GM12878 (cell line): Measurements from ENCODE around the gene TEKT2. TPM values are rescaled to one million over a fixed set of nuclear protein-coding genes. Genes with fewer than 3 reads are reported as not detected.

Experiments used
- polyA plus RNA-seq, 11 experiments: library from polyadenylated mRNA; depleted of rRNA in 4 of 11; unstranded in 6 of 11; stranded (reverse) in 5 of 11; fragments of >200 nt; fragmentation: Nextera tagmentation in 4 of 11; fragmentation: Illumina TruSeq in 1 of 11; extraction: Ambion mirVana in 4 of 11; extraction: Trizol in 1 of 11; gene quantifications; 1 replicate in 1 of 11; 2 replicates in 10 of 11; pipeline versions ENCODE4 v1.2.1 to v1.2.3, GENCODE V29; 2011 to 2016; ENCODE audit warnings: inconsistent platforms in 2 of 11, missing spikeins in 2 of 11, low read depth in 1 of 11
- total RNA-seq, 4 experiments: library from RNA; depleted of rRNA in 3 of 4; stranded (reverse); fragments of >200 nt in 3 of 4; fragmentation: Illumina TruSeq in 1 of 4; extraction: Trizol in 1 of 4; gene quantifications; 2 replicates each; pipeline versions ENCODE4 v1.2.1 to v1.2.3, GENCODE V29; 2013 to 2021

TEKT2 gene
- total and polyA plus RNA-seq, 10 of the 15 experiments (the other 5 are each of a cell fraction or from before 2014, with no cell fraction given), result 0.07 to 0.13 TPM; not detected in 8

Other genes starting within 250 kb of the TEKT2 start
Only the 7 nearest of the 9 such genes appear.
- 7.0 and 7.8 TPM in 2 replicates for gene AGO1, start 200.9 kb upstream of the TEKT2 start, total RNA-seq (2014; rRNA removed)
- gene AGO1, start 200.9 kb upstream of the TEKT2 start, total RNA-seq (2014; rRNA removed; fragmentation: Illumina TruSeq; extraction: Trizol), result 7.8 TPM in 2 replicates
- gene AGO1, start 200.9 kb upstream of the TEKT2 start, total RNA-seq (2021), result 24.0 and 24.2 TPM in 2 replicates
- gene AGO1, start 200.9 kb upstream of the TEKT2 start, polyA plus RNA-seq (2011; rRNA removed), result 8.2 and 14.5 TPM in 2 replicates
- gene AGO1, start 200.9 kb upstream of the TEKT2 start, polyA plus RNA-seq (2014; fragmentation: Illumina TruSeq; extraction: Trizol), result 9.7 and 11.8 TPM in 2 replicates
- 1 to 10 TPM; 1.8 to 3.3 TPM for gene AGO1, start 200.9 kb upstream of the TEKT2 start, polyA plus RNA-seq (2014; fragmentation: Nextera tagmentation; extraction: Ambion mirVana)
- 9.8 and 10.2 TPM in 2 replicates for gene AGO1, start 200.9 kb upstream of the TEKT2 start, polyA plus RNA-seq (2014; rRNA removed)
- 1 to 10 TPM; 7.7 to 8.4 TPM for gene AGO1, start 200.9 kb upstream of the TEKT2 start, polyA plus RNA-seq (2016; fragmentation: Nextera tagmentation; extraction: Ambion mirVana)
- gene AGO3, start 153.0 kb upstream of the TEKT2 start, total RNA-seq (2014; rRNA removed), result 8.5 and 11.5 TPM in 2 replicates
- gene AGO3, start 153.0 kb upstream of the TEKT2 start, total RNA-seq (2014; rRNA removed; fragmentation: Illumina TruSeq; extraction: Trizol), result 10.0 and 11.8 TPM in 2 replicates
- gene AGO3, start 153.0 kb upstream of the TEKT2 start, total RNA-seq (2021), result 16.1 and 17.6 TPM in 2 replicates
- 26.7 and 35.2 TPM in 2 replicates for gene AGO3, start 153.0 kb upstream of the TEKT2 start, polyA plus RNA-seq (2011; rRNA removed)
- gene AGO3, start 153.0 kb upstream of the TEKT2 start, polyA plus RNA-seq (2014; fragmentation: Illumina TruSeq; extraction: Trizol), result 11.6 and 12.3 TPM in 2 replicates
- 1 to 10 TPM; 3.9 to 4.2 TPM for gene AGO3, start 153.0 kb upstream of the TEKT2 start, polyA plus RNA-seq (2014; fragmentation: Nextera tagmentation; extraction: Ambion mirVana)
- 10.3 and 12.8 TPM in 2 replicates for gene AGO3, start 153.0 kb upstream of the TEKT2 start, polyA plus RNA-seq (2014; rRNA removed)
- 10 to 100 TPM; 17.2 to 18.6 TPM for gene AGO3, start 153.0 kb upstream of the TEKT2 start, polyA plus RNA-seq (2016; fragmentation: Nextera tagmentation; extraction: Ambion mirVana)
- gene ADPRS, start 4.8 kb downstream of the TEKT2 start, total RNA-seq (2014; rRNA removed), result 49.2 and 52.1 TPM in 2 replicates
- 22.7 and 25.2 TPM in 2 replicates for gene ADPRS, start 4.8 kb downstream of the TEKT2 start, total RNA-seq (2014; rRNA removed; fragmentation: Illumina TruSeq; extraction: Trizol)
- gene ADPRS, start 4.8 kb downstream of the TEKT2 start, total RNA-seq (2021), result 35.7 and 37.3 TPM in 2 replicates
- gene ADPRS, start 4.8 kb downstream of the TEKT2 start, polyA plus RNA-seq (2011; rRNA removed), result 36.5 and 57.6 TPM in 2 replicates
- gene ADPRS, start 4.8 kb downstream of the TEKT2 start, polyA plus RNA-seq (2014; fragmentation: Illumina TruSeq; extraction: Trizol), result 14.2 and 23.8 TPM in 2 replicates
- 10 to 100 TPM in 1 of 2 experiments, 1 to 10 TPM in 1; 7.6 to 12.1 TPM for gene ADPRS, start 4.8 kb downstream of the TEKT2 start, polyA plus RNA-seq (2014; fragmentation: Nextera tagmentation; extraction: Ambion mirVana)
- gene ADPRS, start 4.8 kb downstream of the TEKT2 start, polyA plus RNA-seq (2014; rRNA removed), result 40.8 and 44.3 TPM in 2 replicates
- 10 to 100 TPM; 48.7 to 57.5 TPM for gene ADPRS, start 4.8 kb downstream of the TEKT2 start, polyA plus RNA-seq (2016; fragmentation: Nextera tagmentation; extraction: Ambion mirVana)
- gene COL8A2, start 41.1 kb downstream of the TEKT2 start, total RNA-seq (2014; rRNA removed), result 0.05 TPM in 1 of 2 replicates, not detected in the other
- not detected in 2 replicates for gene COL8A2, start 41.1 kb downstream of the TEKT2 start, total RNA-seq (2014; rRNA removed; fragmentation: Illumina TruSeq; extraction: Trizol)
- gene COL8A2, start 41.1 kb downstream of the TEKT2 start, total RNA-seq (2021), result 0.08 TPM in 1 of 2 replicates, not detected in the other
- not detected in 2 replicates for gene COL8A2, start 41.1 kb downstream of the TEKT2 start, polyA plus RNA-seq (2011; rRNA removed)
- 0.01 TPM in 1 of 2 replicates, not detected in the other for gene COL8A2, start 41.1 kb downstream of the TEKT2 start, polyA plus RNA-seq (2014; fragmentation: Illumina TruSeq; extraction: Trizol)
- not detected for gene COL8A2, start 41.1 kb downstream of the TEKT2 start, polyA plus RNA-seq (2014; fragmentation: Nextera tagmentation; extraction: Ambion mirVana)
- gene COL8A2, start 41.1 kb downstream of the TEKT2 start, polyA plus RNA-seq (2014; rRNA removed), result 0.03 TPM in 1 of 2 replicates, not detected in the other
- gene COL8A2, start 41.1 kb downstream of the TEKT2 start, polyA plus RNA-seq (2016; fragmentation: Nextera tagmentation; extraction: Ambion mirVana), result not detected
- gene TRAPPC3, start 65.4 kb downstream of the TEKT2 start, total RNA-seq (2014; rRNA removed), result 68.0 and 72.2 TPM in 2 replicates
- 59.7 and 59.9 TPM in 2 replicates for gene TRAPPC3, start 65.4 kb downstream of the TEKT2 start, total RNA-seq (2014; rRNA removed; fragmentation: Illumina TruSeq; extraction: Trizol)
- gene TRAPPC3, start 65.4 kb downstream of the TEKT2 start, total RNA-seq (2021), result 54.4 and 60.0 TPM in 2 replicates
- gene TRAPPC3, start 65.4 kb downstream of the TEKT2 start, polyA plus RNA-seq (2011; rRNA removed), result 75.3 and 80.2 TPM in 2 replicates
- 77.8 and 93.7 TPM in 2 replicates for gene TRAPPC3, start 65.4 kb downstream of the TEKT2 start, polyA plus RNA-seq (2014; fragmentation: Illumina TruSeq; extraction: Trizol)
- gene TRAPPC3, start 65.4 kb downstream of the TEKT2 start, polyA plus RNA-seq (2014; fragmentation: Nextera tagmentation; extraction: Ambion mirVana), result 10 to 100 TPM; 14.7 to 24.5 TPM
- gene TRAPPC3, start 65.4 kb downstream of the TEKT2 start, polyA plus RNA-seq (2014; rRNA removed), result 73.1 and 74.9 TPM in 2 replicates
- gene TRAPPC3, start 65.4 kb downstream of the TEKT2 start, polyA plus RNA-seq (2016; fragmentation: Nextera tagmentation; extraction: Ambion mirVana), result 100 to 1,000 TPM; 113 to 122 TPM
- gene MAP7D1, start 72.1 kb downstream of the TEKT2 start, total RNA-seq (2014; rRNA removed), result 36.2 and 44.4 TPM in 2 replicates
- gene MAP7D1, start 72.1 kb downstream of the TEKT2 start, total RNA-seq (2014; rRNA removed; fragmentation: Illumina TruSeq; extraction: Trizol), result 26.9 and 32.0 TPM in 2 replicates
- 95.6 and 97.6 TPM in 2 replicates for gene MAP7D1, start 72.1 kb downstream of the TEKT2 start, total RNA-seq (2021)
- 10.2 and 16.4 TPM in 2 replicates for gene MAP7D1, start 72.1 kb downstream of the TEKT2 start, polyA plus RNA-seq (2011; rRNA removed)
- gene MAP7D1, start 72.1 kb downstream of the TEKT2 start, polyA plus RNA-seq (2014; fragmentation: Illumina TruSeq; extraction: Trizol), result 17.8 and 38.9 TPM in 2 replicates
- gene MAP7D1, start 72.1 kb downstream of the TEKT2 start, polyA plus RNA-seq (2014; fragmentation: Nextera tagmentation; extraction: Ambion mirVana), result 10 to 100 TPM in 1 of 2 experiments, 1 to 10 TPM in 1; 4.4 to 11.2 TPM
- 45.3 and 55.6 TPM in 2 replicates for gene MAP7D1, start 72.1 kb downstream of the TEKT2 start, polyA plus RNA-seq (2014; rRNA removed)
- 10 to 100 TPM; 10.0 to 14.4 TPM for gene MAP7D1, start 72.1 kb downstream of the TEKT2 start, polyA plus RNA-seq (2016; fragmentation: Nextera tagmentation; extraction: Ambion mirVana)
- 76.2 and 77.4 TPM in 2 replicates for gene THRAP3, start 140.3 kb downstream of the TEKT2 start, total RNA-seq (2014; rRNA removed)
- 146 and 149 TPM in 2 replicates for gene THRAP3, start 140.3 kb downstream of the TEKT2 start, total RNA-seq (2014; rRNA removed; fragmentation: Illumina TruSeq; extraction: Trizol)
- gene THRAP3, start 140.3 kb downstream of the TEKT2 start, total RNA-seq (2021), result 135 and 136 TPM in 2 replicates
- 98.0 and 109 TPM in 2 replicates for gene THRAP3, start 140.3 kb downstream of the TEKT2 start, polyA plus RNA-seq (2011; rRNA removed)
- 153 and 173 TPM in 2 replicates for gene THRAP3, start 140.3 kb downstream of the TEKT2 start, polyA plus RNA-seq (2014; fragmentation: Illumina TruSeq; extraction: Trizol)
- 100 to 1,000 TPM in 1 of 2 experiments, 10 to 100 TPM in 1; 76.3 to 173 TPM for gene THRAP3, start 140.3 kb downstream of the TEKT2 start, polyA plus RNA-seq (2014; fragmentation: Nextera tagmentation; extraction: Ambion mirVana)
- gene THRAP3, start 140.3 kb downstream of the TEKT2 start, polyA plus RNA-seq (2014; rRNA removed), result 80.0 and 96.9 TPM in 2 replicates
- gene THRAP3, start 140.3 kb downstream of the TEKT2 start, polyA plus RNA-seq (2016; fragmentation: Nextera tagmentation; extraction: Ambion mirVana), result 100 to 1,000 TPM; 135 to 151 TPM